SKM-1 treated with dmso at 0.1 percent for 144 hours (cell line): ENCODE measurements around the gene HRC.
"Not testable (repeated sequence)": the region's sequence is repeated elsewhere in the genome, so short reads cannot be mapped to it uniquely, and the experiment has no call there.

Experiments
- DNase-seq: peaks from one replicate; lab custom pipeline; 2025; ENCODE audit not compliant: unreplicated experiment; lab: John Stamatoyannopoulos, UW

HRC gene

DNA sequence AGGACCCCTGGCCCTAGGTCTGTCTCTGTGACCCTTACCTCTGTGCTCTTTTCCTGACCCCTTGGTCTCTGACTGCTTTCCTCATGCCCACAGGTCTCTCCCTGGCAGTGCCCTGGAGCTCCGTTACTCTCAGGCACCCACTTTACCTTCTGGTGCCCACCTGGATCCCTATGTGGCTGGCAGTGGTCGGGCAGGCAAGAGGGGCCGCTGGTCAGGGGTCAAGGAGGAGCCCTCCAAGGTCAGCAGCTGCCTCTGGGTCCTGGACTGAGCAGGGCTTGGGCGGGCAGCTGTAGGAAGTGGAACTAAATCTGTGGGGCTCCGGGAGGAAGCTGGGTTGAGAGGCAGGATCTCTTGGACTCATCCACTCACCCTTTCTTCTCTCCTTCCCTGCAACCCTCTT is 19.5 kb downstream of the HRC start:
- no peak for DNase-seq

DNA sequence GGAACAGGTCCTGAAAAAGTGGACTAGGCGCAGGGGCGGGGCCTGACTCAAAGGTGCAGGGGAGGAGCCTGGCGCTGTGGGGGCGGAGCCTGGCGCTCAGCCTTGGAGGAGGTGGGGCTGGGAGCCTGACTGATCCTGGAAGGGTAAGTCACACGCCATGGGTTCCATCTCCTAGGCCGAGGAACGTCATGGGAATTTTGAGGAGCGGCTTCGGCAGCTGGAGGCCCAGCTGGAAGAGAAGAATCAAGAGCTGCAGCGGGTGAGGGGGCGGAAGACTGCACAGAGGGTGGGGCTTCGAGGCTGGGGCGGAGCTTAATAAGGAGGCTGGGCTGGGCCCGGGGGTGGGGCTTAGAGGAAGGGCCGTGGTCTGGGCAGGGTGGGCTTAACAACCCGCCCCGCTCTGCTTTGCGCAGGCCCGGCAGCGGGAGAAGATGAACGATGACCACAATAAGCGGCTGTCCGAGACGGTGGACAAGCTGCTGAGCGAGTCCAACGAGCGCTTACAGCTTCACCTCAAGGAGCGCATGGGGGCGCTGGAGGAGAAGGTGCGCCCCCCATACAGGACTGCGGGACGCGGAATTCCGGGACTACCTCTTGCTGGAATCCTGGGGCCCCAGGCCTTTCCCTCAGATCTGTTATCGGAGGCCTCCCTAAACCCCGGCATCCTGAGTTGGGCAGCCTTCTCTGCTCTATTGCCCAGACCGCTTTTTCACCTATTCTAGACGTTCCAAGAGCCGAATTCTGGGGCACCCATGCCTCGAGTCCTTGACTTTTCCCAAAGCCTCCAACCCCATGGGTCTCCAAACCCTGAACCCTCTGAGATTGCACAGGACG is 21.4 kb downstream of the HRC start:
- no peak for DNase-seq

DNA sequence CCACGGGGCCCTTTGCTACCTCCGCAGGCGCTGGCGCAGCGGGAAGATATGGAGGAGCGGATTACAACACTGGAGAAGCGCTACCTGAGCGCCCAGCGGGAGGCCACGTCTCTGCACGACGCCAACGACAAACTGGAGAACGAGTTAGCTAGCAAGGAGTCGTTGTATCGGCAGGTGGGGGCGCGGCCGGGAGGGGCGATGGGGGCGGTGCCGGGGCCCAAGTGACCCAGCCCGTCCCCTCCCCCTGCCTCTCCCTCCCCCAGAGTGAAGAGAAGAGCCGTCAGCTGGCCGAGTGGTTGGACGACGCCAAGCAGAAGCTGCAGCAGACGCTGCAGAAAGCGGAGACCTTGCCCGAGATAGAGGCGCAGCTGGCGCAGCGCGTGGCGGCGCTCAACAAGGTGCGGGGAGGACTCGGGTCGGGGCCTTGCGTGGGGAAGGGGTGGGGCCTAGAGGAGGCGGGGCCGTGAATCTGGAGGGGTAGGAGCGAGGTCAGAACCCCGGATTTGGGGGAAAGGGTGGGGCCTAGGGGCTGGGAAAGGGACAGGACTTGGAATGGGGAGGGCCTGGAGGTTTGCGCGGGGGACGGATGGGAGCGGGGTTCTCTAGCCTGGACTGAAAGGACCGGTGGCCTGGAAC is 22.1 kb downstream of the HRC start:
- no peak for DNase-seq

DNA sequence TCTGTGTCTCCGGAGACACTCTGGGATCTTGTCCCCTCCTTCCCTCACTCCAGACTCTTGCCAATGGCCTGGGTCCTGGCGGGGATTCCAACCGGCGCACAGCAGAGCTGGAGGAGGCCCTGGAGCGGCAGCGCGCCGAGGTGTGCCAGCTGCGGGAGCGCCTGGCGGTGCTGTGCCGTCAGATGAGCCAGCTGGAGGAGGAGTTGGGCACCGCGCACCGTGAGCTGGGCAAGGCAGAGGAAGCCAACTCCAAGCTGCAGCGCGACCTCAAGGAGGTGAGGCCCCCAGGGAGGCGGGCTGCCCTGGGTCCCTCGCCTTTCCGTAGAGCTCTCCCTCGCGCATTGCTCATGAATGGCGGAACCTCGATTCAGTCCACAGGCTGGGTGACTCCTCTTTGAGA is 24.9 kb downstream of the HRC start:
- DNase-seq: no peak

DNA sequence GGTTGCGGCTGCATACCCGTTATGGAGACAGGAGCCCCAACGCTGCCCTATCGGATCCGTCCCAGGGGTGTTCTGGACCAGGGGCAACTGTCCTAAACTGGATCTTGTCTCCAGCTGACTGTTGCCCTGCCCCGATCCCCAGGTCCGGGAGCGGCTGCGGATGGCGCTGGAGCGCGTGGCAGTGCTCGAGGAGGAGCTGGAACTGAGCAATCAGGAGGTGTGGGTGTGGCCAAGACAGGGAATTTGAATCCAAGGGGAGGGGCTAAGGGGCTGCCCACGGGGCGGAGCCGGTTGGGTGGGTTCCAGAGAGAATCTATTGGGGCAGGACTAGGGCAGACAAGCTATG is 26.0 kb downstream of the HRC start:
- DNase-seq: no peak

DNA sequence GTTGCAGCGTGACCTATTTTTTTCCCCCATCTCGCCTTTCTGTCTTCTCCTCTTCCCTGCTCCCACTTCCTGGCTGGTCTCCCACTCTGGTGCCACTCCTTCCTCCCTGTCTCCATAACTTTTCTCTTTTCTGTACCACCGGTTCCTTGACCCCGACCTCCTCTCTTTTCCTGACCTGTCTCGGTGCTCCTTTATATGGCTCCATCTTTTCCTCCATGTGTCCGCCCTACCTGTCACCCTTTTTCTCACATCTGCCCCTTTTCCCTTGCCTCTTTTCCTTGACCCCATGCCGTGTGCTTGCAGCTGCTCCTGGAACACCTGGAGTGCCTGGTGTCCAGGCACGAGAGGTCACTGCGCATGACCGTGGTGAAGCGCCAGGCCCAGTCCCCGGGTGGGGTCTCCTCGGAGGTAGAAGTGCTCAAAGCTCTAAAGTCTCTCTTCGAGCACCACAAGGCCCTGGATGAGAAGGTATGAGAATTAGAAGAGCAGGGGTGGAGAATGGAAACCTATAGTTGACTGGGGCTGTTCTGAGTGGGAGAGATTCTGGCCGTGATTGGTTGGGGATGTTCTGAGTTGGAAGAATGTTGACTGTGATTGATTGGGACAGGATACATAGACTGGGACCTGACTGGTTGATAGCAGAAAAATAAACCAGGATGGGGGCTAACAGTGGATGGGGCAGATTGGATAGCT is 26.5 kb downstream of the HRC start:
- DNase-seq: no peak

DNA sequence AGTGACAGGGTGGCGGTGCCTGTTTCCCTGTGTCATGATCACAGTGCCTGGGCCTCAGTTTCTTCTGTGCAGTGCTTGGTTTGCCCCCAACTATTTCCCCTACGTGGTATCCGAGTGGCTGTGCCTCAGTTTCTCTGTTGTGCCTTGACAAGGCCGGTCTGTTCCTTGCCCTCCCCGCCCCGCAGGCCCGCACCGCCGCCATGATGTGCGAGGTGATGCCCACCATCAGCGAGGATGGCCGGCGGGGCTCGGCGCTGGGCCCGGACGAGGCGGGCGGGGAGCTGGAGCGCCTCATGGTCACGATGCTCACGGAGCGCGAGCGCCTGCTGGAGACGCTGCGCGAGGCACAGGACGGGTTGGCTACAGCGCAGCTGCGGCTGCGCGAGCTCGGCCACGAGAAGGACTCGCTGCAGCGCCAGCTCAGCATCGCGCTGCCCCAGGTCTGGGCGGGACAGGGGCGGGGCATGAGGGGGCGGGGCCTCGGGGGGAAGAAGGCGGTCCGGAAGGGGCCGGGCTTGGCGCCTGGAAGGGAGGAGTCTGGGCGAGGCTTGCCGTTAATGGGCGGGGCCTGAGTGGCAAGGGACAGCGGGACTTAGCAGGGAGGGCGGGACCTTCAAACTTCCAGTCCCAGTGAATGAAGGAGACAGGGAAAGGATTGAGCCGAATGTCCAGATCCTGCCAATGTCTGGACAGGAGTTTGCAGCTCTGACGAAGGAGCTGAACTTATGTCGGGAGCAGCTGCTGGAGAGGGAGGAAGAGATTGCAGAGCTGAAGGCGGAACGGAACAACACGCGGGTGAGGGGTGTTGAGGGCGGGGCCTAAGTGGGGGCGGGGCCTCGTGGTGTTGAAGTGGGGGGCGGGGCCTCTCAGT is 27.3 kb downstream of the HRC start:
- peak; percentile 91 for DNase-seq

DNA sequence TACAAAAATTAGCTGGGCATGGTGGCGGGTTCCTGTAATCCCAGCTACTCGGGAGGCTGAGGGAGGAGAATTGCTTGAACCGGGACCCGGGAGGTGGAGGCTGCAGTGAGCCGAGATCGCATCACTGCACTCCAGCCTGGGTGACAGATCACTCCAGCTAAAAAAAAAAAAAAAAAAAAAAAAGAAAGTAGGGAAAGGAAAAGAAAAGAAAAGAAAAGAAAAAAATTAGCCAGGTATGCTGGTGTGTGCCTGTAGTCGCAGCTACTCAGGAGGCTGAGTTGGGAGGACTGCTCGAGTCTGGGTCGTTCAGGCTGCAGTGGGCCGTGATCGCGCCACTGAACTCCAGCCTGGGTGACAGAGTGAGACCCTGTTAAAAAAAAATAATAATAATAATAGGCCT is 28.0 kb downstream of the HRC start:
- not testable (repeated sequence) for DNase-seq

DNA sequence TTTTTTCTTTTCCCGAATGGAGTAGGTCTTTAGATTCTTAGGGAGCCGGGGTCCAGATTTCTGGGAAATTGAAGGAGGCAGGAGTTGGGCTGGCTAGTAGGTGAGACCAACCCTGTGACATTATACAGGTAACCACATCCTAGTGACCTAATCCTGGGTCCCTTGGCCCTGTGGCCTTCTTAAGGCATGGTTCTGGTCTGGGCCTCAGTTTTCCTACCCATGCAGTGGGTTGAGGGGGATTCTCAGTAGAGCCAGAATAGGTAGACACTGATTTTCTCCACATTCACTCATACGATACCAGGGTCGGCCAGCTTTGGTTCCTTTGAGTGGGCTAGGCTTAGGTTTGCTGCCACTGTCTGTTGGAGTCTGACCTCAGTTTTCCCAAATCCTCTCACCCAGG is 28.6 kb downstream of the HRC start:
- no peak for DNase-seq

DNA sequence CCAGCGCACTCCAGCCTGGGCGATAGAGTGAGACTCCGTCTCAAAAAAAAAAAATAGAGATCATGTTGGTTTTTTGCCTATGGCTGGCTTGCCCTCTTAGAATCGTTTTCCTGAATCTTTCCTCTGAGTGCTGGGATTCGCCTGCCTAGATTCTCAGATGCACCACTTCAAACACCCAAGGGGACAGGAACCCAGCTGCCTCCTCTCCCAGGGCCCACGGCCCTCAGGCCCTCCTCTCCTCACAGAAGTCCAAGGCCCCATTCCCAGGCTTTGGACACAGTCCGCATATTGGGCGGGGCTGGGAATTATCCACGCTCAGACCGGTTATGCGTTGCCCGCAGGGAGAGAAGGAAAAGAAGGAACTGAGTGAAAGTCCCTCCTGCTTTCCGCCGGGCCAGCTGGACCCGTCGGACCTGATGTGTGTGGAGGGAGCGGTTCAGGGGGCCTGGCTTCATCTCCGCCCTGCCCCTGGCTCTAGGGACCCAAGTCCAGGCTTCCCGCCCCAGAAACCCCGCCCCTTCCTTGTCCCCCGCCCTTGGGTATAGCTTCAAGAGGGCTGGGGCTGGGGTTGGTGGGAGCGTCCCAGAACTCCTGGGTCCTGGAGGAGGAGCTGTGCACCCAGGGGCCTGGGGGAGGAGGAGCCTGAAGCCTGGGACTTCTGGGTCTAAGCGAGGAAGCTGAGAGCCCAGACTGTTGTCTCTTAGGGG is 30.0 kb downstream of the HRC start:
- no peak for DNase-seq

DNA sequence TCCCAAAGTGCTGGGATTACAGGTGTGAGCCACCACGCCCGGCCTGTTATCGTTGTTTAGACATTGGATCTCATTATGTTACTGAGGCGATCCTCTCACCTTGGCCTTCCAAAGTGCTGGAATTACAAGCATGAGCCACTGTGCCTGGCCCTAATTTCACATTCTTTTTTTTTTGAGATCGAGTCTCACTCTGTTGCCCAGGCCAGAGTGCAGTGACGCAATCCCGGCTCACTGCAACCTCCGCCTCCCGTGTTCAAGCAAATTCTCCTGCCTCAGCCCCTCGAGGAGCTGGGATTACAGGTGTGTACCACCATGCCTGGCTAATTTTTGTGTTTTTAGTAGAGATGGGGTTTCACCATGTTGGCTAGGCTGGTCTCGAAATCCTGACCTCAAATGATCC is 31.9 kb downstream of the HRC start:
- not testable (repeated sequence) for DNase-seq

DNA sequence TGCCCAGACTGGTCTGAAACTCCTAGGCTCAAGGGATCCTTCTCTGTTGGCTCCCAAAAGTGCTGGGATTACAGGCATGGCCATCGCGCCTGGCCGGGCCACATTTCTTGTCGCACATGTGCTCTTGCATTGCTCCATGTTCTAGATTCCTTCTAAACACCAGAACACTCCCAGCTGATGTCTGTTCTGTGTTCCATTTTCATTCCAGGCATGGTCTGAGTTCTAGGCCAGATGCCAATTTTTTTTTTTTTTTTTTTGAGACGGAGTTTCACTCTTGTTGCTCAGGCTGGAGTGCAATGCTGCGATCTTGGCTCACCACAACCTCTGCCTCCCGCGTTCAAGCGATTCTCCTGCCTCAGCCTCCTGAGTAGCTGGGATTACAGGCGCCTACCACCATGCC is 33.4 kb downstream of the HRC start:
- DNase-seq: not testable (repeated sequence)

DNA sequence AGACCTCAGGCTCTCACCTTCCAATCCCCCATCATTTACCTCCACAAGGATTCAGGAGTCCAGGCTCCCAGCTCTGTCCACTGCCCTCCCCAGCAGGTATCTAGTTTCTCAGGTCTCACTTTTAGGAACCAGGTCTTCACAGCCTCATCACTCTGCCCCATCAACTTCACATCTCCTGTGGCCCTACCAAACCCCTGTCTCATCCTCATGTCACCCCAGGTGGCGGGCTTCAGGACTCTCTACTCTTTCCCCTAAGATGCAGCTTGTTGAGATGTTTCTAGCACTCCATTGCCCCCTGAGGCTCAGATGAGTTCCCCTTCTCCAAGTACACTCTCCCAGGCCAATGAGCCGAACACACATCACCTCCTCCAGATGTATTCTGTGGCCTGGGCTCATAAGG is 34.3 kb downstream of the HRC start:
- DNase-seq: no peak

DNA sequence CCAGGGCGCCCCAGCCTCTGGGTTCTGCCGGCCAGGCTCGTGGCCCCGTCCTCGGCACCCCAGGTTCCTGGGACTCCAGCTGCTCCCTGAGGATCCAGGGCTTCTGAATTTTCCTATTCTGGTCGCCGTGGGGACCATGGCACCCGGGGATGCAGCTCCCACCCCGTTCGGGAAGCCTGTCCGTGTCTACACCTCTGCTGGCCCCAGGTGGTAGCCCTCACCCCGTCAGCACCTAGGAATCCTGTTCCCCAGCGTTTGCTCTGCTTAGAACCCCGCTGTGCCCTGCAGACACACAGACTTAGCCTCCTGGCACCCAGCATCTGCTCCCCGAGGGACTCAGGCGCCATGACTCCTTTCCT is 34.9 kb downstream of the HRC start:
- no peak for DNase-seq

DNA sequence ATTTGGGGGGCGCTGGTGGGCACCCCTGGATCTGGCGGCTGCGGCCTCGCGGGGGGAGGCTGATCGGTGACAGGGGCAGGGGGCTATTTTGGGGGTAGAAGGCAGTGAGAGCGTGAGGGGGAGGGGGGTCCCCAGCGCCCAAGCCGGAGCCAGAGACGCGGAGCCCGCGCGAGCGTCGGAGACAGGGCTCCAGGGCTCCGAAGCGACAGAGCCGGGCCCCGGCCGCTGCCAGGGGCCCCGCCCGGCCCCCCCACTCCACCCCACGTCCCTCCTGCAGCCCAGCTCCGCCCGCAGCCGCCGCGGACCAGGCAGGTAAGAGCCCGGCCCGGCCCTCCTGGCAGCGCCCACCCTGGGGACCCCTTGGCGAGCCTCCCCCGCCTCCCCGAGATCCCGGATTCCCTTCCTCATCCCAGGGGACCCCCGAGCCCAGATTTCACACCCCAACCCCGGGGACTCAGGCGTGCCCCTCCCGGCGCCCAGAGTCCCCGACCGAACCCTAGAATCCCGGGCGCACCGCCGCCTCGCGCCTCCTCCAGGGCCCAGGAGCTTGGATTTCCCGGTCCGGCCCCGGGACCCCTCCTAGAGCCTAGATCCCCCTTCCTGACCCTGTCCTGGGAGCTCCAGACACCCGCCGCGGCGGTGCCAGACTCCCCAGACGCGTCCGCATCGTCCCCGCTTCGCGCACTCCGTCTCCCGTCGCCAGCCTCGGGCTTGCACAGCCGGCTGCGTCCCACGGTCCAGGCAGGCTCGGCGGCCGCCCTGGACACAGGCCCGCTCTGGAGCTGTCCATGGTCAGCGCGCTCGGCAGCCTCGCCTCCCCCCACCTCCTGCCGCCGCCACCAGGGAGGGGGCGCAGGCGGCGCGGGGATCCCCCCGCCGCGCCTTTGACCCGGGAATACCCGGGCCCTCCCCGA is 35.5 kb downstream of the HRC start, which contains the start of gene PPFIA3:
Gene PPFIA3, plus strand, starts transcription at position 134 of the 914 bp plus-strand sequence. CDS start 8,330 bp downstream, outside the sequence.
- no peak for DNase-seq

DNA sequence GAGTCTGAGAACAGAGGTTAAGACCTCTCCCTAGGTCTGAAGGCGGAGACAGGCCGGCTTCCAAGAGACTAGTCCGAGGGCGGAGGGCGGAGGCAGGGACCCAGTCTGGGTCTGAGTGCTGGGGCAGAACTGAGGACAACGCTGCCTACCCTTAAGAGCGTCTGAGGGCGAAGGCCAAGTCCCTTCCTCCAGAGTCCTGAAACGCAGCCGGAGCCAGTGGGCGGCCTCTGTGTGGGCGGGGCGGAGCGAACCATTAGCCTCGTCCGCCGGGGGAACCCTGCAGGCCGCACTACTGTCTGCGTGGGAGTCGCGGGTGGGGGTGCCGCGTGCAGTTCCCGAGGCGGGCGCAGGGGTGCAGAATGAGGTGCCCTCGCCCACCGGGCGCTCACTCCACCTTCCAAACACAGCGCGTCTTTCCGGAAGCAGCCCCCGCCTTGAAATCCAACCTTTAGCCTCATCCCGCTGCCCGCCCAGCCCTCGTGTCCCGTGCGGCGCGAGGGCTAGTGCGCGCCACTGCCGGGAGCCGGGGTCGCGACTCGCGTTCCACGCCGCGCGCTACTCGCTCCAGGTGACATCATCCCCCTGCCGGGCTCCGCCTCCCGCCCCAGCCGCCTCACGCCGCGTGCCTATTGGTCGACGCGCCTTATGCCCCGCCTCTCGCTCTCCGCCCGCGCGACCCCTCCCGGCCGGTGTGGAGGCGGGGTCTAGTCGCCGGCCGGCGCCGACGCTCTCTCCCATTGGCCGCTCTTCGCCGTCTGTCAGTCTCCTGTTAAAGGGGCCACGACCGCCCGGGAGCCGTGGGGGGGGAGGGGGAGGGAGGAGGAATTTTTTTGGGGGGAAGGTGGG is 36.4 kb downstream of the HRC start, which contains the start of gene C19orf73:
Gene C19orf73, minus strand, starts transcription at position 579 of the 846 bp plus-strand sequence. Its CDS starts 121 bp downstream, at position 458.
- DNase-seq: peak; percentile 76

DNA sequence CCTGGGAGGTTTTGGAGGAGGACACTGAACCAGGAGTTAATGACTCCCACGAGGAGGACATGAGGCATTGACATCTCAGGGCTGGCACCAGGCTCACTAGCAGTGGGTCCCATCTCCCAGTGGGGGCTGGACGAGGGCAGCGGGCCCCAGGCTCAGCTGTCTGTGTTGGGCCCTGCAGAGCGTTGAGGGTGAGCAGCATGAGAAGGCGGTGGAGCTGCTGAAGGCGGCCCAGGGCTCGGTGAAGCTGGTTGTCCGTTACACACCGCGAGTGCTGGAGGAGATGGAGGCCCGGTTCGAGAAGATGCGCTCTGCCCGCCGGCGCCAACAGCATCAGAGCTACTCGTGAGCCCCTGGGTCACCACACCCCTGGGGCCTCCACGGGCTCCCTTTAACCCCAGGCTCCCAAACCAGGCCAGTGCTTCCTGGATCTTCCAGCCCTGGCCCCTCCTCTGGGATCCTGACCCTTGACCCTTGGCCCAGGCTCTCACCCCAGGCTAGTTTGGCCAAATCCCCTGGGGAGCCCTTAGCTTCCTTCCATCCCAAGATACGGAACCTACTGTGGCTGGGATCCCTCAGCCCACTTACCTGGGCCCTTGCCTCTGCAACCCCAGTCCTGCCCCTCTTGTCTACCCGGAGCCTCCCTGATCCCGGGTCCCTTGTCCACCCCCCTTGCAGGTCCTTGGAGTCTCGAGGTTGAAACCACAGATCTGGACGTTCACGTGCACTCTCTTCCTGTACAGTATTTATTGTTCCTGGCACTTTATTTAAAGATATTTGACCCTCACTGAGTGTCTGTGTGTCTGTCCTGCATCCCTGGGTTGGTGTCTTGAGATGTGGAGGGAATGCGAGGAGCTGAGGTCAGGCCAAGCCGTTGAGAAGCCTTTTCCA is 37.3 kb downstream of the HRC start:
- DNase-seq: no peak
